GM18909 (cell line): Measurements from ENCODE around the gene TAOK3.
"Not testable (repeated sequence)": the region's sequence is repeated elsewhere in the genome, so short reads cannot be mapped to it uniquely, and the experiment has no call there.

Experiments
- ATAC-seq: cut with Tn5 transposase; IDR thresholded peaks from one replicate; pipeline ENCODE4 v1.9.1; 2021; ENCODE audit warnings: mild to moderate bottlenecking; ENCODE audit not compliant: unreplicated experiment, poor library complexity

TAOK3 gene

GRCh38 chr12:118372541-118373495 is at the start of gene TAOK3:
TSS of gene TAOK3 (minus strand) at chr12:118372907. CDS start at chr12:118255567, 117,340 bp downstream.
- peak; percentile 79 for ATAC-seq

GRCh38 chr12:118420673-118421072 is 48.0 kb upstream of the TAOK3 start:
- ATAC-seq, result no peak

GRCh38 chr12:118418385-118419057 is 45.8 kb upstream of the TAOK3 start:
- no peak for ATAC-seq

GRCh38 chr12:118417942-118418341 is 45.2 kb upstream of the TAOK3 start:
- no peak for ATAC-seq

GRCh38 chr12:118409834-118410233 is 37.1 kb upstream of the TAOK3 start:
- ATAC-seq, result no peak

GRCh38 chr12:118408241-118408640 is 35.5 kb upstream of the TAOK3 start:
- ATAC-seq, result not testable (repeated sequence)

- no peak for ATAC-seq
These were observed 32.3 kb upstream of the TAOK3 start for GRCh38 chr12:118404876-118405521.

GRCh38 chr12:118402251-118402650 is 29.5 kb upstream of the TAOK3 start:
- no peak for ATAC-seq

- ATAC-seq, result no peak
These were observed 26.2 kb upstream of the TAOK3 start for GRCh38 chr12:118398940-118399339.

GRCh38 chr12:118398524-118398923 is 25.8 kb upstream of the TAOK3 start:
- ATAC-seq, result no peak

GRCh38 chr12:118397708-118398440 is 25.2 kb upstream of the TAOK3 start:
- ATAC-seq, result no peak

GRCh38 chr12:118391836-118392235 is 19.1 kb upstream of the TAOK3 start:
- ATAC-seq, result no peak

GRCh38 chr12:118391424-118391823 is 18.7 kb upstream of the TAOK3 start:
- ATAC-seq, result no peak

GRCh38 chr12:118377884-118378470 is 5.3 kb upstream of the TAOK3 start:
- no peak for ATAC-seq

- no peak for ATAC-seq
These were observed 4.5 kb upstream of the TAOK3 start for GRCh38 chr12:118377021-118377883.

- peak; percentile 40 for ATAC-seq
These were observed 3.6 kb upstream of the TAOK3 start, which contains the start of gene SUDS3 for GRCh38 chr12:118376089-118377020. TSS of gene SUDS3 (plus strand) at chr12:118376555. CDS start at chr12:118376692, 137 bp downstream.

- no peak for ATAC-seq
These were observed 2.6 kb upstream of the TAOK3 start for GRCh38 chr12:118375348-118375747.

GRCh38 chr12:118374909-118375308 is 2.2 kb upstream of the TAOK3 start:
- no peak for ATAC-seq
